Airway epithelial cell (primary cell): ENCODE results near the gene CFB. TPM values are rescaled to one million over a fixed set of nuclear protein-coding genes. Genes with fewer than 3 reads are reported as not detected.

Experiments
- total RNA-seq: library from RNA; depleted of rRNA; stranded (reverse); fragments of >200 nt; gene quantifications from 2 replicates; pipeline ENCODE4 v1.2.3, GENCODE V29; 2015

The CFB gene
- 3.1 and 3.9 TPM in 2 replicates for total RNA-seq

DNA sequence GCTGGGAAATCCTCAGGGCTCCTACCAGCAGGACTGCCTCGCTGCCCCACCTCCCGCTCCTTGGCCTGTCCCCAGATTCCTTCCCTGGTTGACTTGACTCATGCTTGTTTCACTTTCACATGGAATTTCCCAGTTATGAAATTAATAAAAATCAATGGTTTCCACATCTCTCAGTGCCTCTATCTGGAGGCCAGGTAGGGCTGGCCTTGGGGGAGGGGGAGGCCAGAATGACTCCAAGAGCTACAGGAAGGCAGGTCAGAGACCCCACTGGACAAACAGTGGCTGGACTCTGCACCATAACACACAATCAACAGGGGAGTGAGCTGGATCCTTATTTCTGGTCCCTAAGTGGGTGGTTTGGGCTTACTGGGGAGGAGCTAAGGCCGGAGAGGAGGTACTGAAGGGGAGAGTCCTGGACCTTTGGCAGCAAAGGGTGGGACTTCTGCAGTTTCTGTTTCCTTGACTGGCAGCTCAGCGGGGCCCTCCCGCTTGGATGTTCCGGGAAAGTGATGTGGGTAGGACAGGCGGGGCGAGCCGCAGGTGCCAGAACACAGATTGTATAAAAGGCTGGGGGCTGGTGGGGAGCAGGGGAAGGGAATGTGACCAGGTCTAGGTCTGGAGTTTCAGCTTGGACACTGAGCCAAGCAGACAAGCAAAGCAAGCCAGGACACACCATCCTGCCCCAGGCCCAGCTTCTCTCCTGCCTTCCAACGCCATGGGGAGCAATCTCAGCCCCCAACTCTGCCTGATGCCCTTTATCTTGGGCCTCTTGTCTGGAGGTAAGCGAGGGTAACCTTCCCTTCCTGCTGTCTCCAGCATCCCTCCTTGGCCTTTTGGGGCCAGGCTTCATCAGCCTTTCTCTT lies at the start of gene CFB:
Gene CFB (plus strand): TSS at position 589 of the 863 bp plus-strand sequence. CDS start 127 bp downstream, at position 716.

DNA sequence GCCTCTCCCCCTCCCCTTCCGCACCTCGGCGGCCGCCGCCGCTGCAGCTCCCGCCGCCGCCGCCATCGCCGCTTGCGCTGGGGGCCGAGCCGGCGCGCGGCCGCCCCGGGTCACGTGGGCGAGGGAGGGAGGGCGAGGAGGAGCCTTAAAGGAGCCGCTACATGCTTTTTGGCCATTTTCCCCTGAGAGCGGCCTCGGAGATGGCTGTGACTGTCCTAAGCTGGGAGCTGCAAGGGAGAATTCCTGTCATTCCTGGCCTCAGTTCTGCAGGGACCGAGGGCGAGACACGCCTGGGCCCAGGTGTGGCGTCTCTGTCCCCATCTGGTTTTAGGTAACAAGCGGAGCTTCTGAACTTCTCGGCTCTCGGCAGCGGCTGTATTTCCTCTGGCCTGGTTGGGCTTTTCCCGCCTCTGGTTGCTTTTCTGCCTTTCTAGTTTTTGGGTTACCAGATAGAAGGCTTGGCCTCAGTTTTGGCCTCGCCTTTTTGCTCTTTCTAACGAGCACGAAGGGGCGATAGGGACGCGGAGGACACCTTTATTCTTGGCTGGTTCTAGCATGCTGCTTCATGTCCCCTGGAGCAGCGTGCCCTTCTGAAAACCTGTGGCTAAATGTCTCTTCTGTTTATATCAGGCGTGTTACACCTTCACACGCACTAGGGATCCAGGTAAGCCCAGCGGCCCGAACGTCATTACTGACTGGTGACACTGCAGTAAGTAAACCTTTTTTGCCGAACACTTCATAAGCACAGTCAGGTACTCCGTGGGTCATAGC lies 48.1 kb upstream of the CFB start, which contains the start of gene EHMT2:
Gene EHMT2 (minus strand): TSS at position 87 of the 771 bp plus-strand sequence. CDS start 21 bp downstream, at position 66.

DNA sequence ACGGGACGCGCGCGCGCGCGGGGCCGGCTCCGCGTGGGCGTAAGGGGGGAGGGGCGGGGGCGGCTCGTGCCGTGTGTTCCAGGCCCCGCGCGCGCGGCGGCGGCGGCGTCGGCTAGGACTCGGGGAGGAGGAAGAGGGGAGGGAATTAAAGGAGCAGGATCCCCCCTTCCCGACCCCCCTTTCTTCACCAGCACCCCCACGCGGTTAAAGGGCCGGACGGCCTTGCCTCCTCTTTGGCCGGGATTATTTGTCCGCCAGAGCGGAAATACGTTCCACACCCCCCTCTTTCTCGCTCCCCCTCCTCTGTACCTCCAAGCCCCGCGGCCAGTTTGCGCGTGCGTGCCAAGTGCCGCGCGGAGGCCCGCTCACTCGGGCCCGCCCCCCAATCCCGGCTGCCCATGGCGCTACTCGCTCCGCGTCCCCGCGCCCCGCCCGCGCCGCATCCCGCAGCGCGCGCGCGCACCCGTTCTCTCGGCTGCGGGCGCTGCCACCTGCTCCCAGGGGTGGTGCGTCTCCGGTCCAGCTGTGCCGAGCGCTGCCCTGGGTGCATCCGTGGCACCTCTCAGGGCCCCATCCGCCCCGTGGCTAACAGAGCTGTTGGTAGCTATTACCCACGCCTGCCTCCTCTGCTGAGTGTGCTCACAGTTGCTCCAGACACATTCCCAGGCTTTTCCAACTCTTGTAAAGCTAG lies 43.8 kb upstream of the CFB start, which contains the start of gene ZBTB12:
Gene ZBTB12 (minus strand): TSS at position 134 of the 691 bp plus-strand sequence. CDS start 781 bp downstream, outside the sequence.

DNA sequence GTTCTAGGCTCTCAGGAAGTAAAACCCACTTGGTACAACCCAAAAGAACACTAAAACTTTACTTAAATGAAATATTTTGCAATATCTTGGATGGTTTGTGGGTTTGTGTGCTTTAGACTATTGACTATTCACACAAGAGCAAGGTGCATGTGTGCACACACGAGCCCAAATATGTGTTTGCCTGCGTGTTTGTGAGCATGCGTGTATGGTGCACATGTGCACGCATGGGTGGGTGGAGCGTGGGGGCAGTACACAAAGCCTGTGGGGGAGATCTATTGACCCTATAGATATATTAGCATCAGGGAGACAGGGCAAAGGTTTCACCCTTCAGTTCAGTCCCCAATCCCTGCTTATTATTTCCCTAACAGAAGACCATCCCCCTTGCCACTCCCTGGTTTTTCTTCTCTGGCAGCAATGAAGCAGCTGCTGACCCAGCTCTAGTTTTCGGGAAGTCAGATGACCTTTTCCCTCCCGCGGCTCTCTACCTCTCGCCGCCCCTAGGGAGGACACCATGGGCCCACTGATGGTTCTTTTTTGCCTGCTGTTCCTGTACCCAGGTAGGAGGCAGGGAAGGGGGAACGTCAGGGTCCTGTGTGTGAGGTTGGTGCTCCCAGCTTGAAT lies 18.5 kb upstream of the CFB start, which contains the start of gene C2:
Gene C2 (plus strand): TSS at position 476 of the 621 bp plus-strand sequence. CDS start 36 bp downstream, at position 512.

DNA sequence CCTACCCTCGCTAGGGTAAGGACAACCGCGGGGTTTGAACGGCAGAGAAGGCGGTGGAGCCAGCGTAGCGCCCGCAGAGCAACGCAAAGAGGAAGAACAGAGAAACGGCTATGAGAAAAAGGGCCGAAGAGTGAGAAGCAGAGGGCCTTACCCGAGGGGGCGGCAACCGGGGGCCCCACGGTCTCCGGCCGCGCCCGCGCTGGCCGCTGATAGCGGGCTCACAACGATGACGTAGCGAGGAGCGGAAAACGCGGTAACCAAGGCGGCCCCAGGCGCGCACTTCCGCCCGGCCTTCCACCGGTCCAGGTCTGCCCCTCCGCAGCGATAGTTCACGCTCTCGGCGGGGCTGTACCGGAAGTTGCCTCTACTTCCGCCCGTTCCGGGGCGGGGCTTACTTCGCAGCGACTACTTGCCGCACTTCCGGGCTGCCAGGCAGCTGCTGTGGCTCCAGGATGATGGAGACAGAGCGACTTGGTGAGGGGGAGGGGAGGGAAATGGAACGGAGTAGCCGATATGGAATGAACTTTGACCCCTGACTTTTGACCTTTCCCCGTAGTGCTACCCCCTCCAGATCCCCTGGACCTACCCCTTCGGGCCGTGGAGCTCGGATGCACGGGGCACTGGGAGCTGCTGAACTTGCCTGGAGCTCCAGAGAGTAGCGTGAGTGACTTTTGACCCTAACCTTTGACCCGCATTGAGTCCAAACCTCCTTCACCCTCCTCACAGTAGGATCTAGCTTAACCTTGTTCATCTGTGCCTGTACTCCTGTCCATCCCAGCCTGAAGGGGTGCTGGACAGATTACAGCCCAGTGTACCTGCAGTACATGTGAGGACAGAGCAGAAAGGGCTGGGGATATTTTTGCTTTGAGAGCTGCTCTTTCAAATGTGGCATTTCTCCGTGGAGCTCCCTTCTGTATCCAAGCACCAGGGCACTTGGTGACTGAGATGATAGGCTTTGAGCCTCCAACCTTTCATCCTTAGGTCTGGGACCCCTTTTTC lies 13.1 kb downstream of the CFB start, which contains the start of the genes NELFE and SKIC2:
Gene NELFE (minus strand): TSS at position 231 of the 999 bp plus-strand sequence. CDS start 525 bp downstream, outside the sequence.
Gene SKIC2 (plus strand): TSS at position 435 of the 999 bp plus-strand sequence. CDS start 18 bp downstream, at position 453.

DNA sequence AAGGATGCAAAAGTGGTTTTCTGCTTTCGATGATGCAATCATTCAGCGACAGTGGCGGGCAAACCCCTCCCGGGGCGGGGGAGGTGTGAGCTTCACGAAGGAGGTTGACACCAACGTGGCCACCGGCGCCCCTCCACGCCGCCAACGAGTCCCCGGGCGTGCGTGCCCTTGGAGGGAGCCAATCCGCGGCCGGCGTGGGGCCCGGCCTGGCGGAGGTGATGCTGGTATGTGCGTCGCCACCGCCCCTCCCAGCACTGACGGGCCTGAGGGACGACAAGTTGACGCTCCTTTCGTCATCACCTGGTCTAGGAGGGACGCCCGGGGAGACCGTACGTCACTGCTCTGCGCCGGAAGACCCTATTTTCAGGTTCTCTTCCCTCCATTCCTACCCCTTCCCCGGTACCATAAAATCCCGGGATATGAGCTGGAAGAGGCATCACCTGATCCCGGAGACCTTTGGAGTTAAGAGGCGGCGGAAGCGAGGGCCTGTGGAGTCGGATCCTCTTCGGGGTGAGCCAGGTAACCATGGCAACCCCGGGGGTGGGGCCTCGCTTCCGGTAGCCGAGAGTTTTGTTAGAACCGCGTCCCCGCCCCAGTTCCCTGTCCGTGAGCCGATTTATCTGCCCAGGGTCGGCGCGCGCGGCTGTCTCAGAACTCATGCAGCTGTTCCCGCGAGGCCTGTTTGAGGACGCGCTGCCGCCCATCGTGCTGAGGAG lies 26.3 kb downstream of the CFB start, which contains the start of gene DXO:
Gene DXO (minus strand): TSS at position 146 of the 716 bp plus-strand sequence. CDS start 463 bp downstream, outside the sequence.

DNA sequence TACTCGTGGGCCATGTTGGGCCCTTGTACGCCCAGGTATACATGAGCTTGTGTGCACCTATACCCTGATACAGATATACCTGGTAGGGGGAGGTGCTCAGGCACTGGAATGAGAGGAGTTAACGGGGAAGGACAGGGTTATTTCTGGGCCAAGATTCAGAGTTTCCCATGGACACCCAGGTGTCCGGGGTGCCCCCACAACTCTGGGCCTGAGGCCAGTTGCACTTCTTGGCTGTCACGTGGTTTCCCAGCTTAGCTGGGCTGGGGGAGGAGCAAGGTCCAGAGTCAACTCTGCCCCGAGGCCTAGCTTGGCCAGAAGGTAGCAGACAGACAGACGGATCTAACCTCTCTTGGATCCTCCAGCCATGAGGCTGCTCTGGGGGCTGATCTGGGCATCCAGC lies 35.8 kb downstream of the CFB start, which contains the start of gene C4A:
Gene C4A (plus strand): TSS at position 314 of the 400 bp plus-strand sequence. CDS start 51 bp downstream, at position 365.

Other genes with a start within 250 kb of the CFB start
- gene ABHD16A, start 242.8 kb upstream of the CFB start, total RNA-seq: 26.8 and 31.6 TPM in 2 replicates
- gene LY6G6F, start 239.2 kb upstream of the CFB start, total RNA-seq: not detected in 2 replicates
- gene LY6G6D, start 230.7 kb upstream of the CFB start, total RNA-seq: not detected in 2 replicates
- gene LY6G6C, start 224.3 kb upstream of the CFB start, total RNA-seq: 1.5 and 3.7 TPM in 2 replicates
- 0.49 TPM in 1 of 2 replicates, not detected in the other for gene MPIG6B, start 222.7 kb upstream of the CFB start, total RNA-seq
- gene DDAH2, start 216.8 kb upstream of the CFB start, total RNA-seq: 28.1 and 43.2 TPM in 2 replicates
- gene CLIC1, start 209.6 kb upstream of the CFB start, total RNA-seq: 445 and 657 TPM in 2 replicates
- gene MSH5, start 206.1 kb upstream of the CFB start, total RNA-seq: 10.5 and 12.6 TPM in 2 replicates
- gene SAPCD1, start 183.4 kb upstream of the CFB start, total RNA-seq: 0.63 and 2.0 TPM in 2 replicates
- 1.6 and 2.8 TPM in 2 replicates for gene VWA7, start 168.8 kb upstream of the CFB start, total RNA-seq
- 109 and 115 TPM in 2 replicates for gene VARS1, start 150.3 kb upstream of the CFB start, total RNA-seq
- gene LSM2, start 139.1 kb upstream of the CFB start, total RNA-seq: 73.8 and 83.4 TPM in 2 replicates
- 0.14 and 0.21 TPM in 2 replicates for gene HSPA1L, start 130.8 kb upstream of the CFB start, total RNA-seq
- gene HSPA1A, start 130.6 kb upstream of the CFB start, total RNA-seq: 85.4 and 93.2 TPM in 2 replicates
- 172 and 180 TPM in 2 replicates for gene HSPA1B, start 118.4 kb upstream of the CFB start, total RNA-seq
- 34.1 and 39.3 TPM in 2 replicates for gene NEU1, start 83.3 kb upstream of the CFB start, total RNA-seq
- gene SLC44A4, start 67.1 kb upstream of the CFB start, total RNA-seq: 4.2 and 7.5 TPM in 2 replicates
- 29.7 and 35.3 TPM in 2 replicates for gene EHMT2, start 48.4 kb upstream of the CFB start, total RNA-seq
- 0.46 and 0.99 TPM in 2 replicates for gene ZBTB12, start 44.0 kb upstream of the CFB start, total RNA-seq
- gene C2, start 18.4 kb upstream of the CFB start, total RNA-seq: 0.21 TPM in 1 of 2 replicates, not detected in the other
- gene NELFE, start 12.9 kb downstream of the CFB start, total RNA-seq: 77.9 and 106 TPM in 2 replicates
- 42.3 and 66.5 TPM in 2 replicates for gene SKIC2, start 13.1 kb downstream of the CFB start, total RNA-seq
- 16.1 and 17.8 TPM in 2 replicates for gene DXO, start 26.0 kb downstream of the CFB start, total RNA-seq
- gene C4A, start 36.0 kb downstream of the CFB start, total RNA-seq: 0.05 and 1.1 TPM in 2 replicates
- 0.09 and 1.1 TPM in 2 replicates for gene C4B, start 68.7 kb downstream of the CFB start, total RNA-seq
- gene CYP21A2, start 92.3 kb downstream of the CFB start, total RNA-seq: 0.28 TPM in 1 of 2 replicates, not detected in the other
- under 0.01 and 0.05 TPM in 2 replicates for gene TNXB, start 163.2 kb downstream of the CFB start, total RNA-seq
- 20.4 and 29.6 TPM in 2 replicates for gene ATF6B, start 182.2 kb downstream of the CFB start, total RNA-seq
- gene FKBPL, start 184.2 kb downstream of the CFB start, total RNA-seq: 5.4 and 9.8 TPM in 2 replicates
- gene PRRT1, start 205.8 kb downstream of the CFB start, total RNA-seq: 0.42 TPM in 1 of 2 replicates, not detected in the other
- gene PPT2, start 208.0 kb downstream of the CFB start, total RNA-seq: 22.6 and 27.9 TPM in 2 replicates
- 3.0 and 6.0 TPM in 2 replicates for gene EGFL8, start 218.5 kb downstream of the CFB start, total RNA-seq
- 45.0 and 51.9 TPM in 2 replicates for gene AGPAT1, start 230.0 kb downstream of the CFB start, total RNA-seq
- gene RNF5, start 232.3 kb downstream of the CFB start, total RNA-seq: 40.7 and 42.6 TPM in 2 replicates
- gene AGER, start 238.2 kb downstream of the CFB start, total RNA-seq: 1.2 and 2.0 TPM in 2 replicates
- gene PBX2, start 244.1 kb downstream of the CFB start, total RNA-seq: 36.3 and 48.5 TPM in 2 replicates
- 6.3 and 7.2 TPM in 2 replicates for gene GPSM3, start 246.5 kb downstream of the CFB start, total RNA-seq